Measurements from ENCODE around the gene CLEC2D. TPM values are rescaled to one million over a fixed set of nuclear protein-coding genes. Genes with fewer than 3 reads are reported as not detected.
"Not testable (repeated sequence)": the region's sequence is repeated elsewhere in the genome, so short reads cannot be mapped to it uniquely, and the experiment has no call there.

Gene CLEC2D
- total RNA-seq, 4 donors from 2014 or later = 1.6 to 11.8 (median 4.3) TPM

DNA sequence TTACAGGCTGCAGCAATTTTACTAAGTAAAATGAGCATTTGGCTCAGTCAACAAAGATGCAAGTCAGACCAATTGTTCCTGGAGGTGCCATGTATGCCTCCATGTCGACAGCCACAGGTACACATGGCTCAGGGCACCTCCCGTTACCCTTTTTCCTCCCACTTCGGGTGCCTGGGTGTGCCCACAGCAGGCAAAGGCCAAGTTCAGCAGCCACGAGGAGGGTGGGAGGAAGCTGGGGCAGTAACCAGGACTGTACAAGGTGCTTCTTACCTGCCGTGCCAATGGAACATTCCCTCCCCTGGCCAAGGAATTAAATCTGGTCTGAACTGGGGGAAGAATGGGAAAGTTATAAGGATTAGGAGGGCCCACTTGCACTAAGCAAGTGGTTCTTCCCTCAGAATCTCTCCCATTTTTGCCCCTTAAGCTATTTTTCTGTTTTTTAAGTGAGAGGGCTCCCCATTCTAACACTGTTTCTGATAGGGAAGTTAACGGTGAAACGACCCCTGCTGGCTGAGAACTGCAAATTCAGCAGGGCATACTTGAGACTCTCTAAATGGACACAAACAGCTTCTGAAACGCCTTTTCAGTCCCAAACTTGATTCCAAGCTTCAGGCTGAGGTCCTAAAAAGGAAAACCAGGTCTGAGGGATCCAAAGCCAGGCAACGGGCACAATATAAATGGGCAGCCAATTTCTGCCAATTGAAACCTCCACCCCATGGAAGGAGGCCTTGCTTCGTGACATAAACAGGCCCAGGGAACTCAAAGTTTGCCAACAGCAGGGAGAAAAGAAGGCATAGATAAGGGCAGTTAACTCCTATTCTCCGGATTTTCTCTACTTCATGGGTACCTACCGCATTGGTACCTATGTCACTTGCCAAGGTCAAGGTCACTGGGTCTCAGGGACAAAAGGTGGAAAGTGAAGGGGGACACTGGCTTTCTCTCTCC lies 38.6 kb downstream of the CLEC2D start:
- no peaks in the 10 kb centered on the region for H3K9me3 ChIP-seq
- peak overlapping the region in 2 of 4 donors; percentile 15 to 33 for H3K27ac ChIP-seq
- no peaks in the 10 kb centered on the region for H3K36me3 ChIP-seq
- peaks cover 0 to 12% (median 0%) of the 10 kb centered on the region in 3 donors for H3K4me1 ChIP-seq
- H3K27me3 ChIP-seq = no peaks in the 10 kb centered on the region
- no peak overlapping the region for H3K4me3 ChIP-seq
- intact Hi-C loops (cut with DNase I) = loop anchor here (5.0 kb wide), 1 partner anchor 71 kb away; no protein-coding TSS in a partner anchor
- no peak for DNase-seq
- TF ChIP-seq POLR2A (IDR thresholded peaks at IDR 0.05) = no peak
- TF ChIP-seq, protein P1, sequence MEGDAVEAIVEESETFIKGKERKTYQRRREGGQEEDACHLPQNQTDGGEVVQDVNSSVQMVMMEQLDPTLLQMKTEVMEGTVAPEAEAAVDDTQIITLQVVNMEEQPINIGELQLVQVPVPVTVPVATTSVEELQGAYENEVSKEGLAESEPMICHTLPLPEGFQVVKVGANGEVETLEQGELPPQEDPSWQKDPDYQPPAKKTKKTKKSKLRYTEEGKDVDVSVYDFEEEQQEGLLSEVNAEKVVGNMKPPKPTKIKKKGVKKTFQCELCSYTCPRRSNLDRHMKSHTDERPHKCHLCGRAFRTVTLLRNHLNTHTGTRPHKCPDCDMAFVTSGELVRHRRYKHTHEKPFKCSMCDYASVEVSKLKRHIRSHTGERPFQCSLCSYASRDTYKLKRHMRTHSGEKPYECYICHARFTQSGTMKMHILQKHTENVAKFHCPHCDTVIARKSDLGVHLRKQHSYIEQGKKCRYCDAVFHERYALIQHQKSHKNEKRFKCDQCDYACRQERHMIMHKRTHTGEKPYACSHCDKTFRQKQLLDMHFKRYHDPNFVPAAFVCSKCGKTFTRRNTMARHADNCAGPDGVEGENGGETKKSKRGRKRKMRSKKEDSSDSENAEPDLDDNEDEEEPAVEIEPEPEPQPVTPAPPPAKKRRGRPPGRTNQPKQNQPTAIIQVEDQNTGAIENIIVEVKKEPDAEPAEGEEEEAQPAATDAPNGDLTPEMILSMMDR (IDR thresholded peaks at IDR 0.05) = peak; percentile 74 to 85 (median 80)
- WGBS, 2 donors = 44 to 53% methylated on average over 12 of the region's 12 CpGs

DNA sequence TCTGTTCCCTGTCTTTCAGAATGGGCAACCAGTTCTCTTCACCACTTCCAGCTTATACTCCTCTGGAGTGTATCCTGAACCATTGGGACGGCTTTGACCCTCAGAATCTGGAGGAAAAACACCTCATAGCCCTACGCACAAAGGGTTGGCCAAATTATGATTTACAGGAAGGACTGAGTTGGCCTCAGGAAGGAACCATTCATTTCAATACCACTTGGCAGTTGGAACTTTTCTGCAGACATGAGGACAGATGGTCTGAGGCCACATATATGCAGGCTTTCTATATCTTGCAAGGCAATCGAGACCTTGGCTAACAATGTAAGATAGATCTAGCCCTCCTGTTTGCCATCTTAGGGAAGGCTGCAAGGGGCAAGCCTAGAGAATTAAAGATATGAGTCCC lies 39.3 kb downstream of the CLEC2D start:
- Histone ChIP-seq H3K27me3 (no peaks in the 10 kb centered on the region), H3K4me3 (no peak overlapping the region), H3K36me3 (no peaks in the 10 kb centered on the region), H3K4me1 (peaks cover 0 to 12% (median 0%) of the 10 kb centered on the region in 3 donors), H3K9me3 (no peaks in the 10 kb centered on the region), H3K27ac (no peak overlapping the region)
- TF ChIP-seq POLR2A (IDR thresholded peaks at IDR 0.05) = no peak
- TF ChIP-seq, protein P1 (IDR thresholded peaks at IDR 0.05) = no peak
- 85 to 91% methylated on average over 3 of the region's 3 CpGs for WGBS, 2 donors
- no peak for DNase-seq
- intact Hi-C loops (cut with DNase I) = loop anchor here (5.0 kb wide), 1 partner anchor 72 kb away; no protein-coding TSS in a partner anchor

DNA sequence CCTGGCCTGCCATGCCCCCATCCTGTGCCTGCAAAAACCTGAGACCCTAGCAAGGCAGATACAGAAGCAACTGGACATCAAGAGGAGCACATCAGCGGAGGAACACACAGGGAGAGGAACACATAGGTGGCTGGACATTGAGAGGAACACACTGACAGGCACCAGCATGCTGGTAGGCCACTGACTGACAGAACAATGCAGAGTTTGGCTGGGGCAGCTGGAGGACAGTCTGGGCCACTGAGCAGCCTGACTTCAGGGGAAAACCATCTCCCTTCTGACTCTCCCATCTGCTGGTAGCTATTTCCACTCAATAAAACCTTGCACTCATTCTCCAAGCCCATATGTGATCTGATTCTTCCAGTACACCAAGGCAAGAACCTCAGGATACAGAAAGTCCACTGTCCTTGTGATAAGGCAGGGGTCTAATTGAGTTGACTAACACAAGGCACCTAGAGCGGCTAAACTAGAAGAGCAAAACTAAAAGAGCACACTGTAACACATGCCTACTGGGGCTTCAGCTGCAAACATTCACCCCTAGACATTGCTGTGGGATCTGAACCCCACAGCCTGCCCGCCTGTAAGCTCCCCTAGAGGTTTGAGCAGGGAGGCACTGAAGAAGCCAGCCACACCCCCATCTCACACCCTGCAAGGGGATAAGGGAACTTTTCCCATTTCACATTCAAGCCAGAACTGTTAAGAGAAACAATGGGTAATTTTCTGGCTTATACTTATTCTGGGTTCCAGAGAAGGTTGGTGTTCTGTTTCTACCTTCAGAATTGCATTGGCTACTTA lies 41.3 kb downstream of the CLEC2D start:
- no peak overlapping the region for H3K27ac ChIP-seq
- H3K27me3 ChIP-seq = no peaks in the 10 kb centered on the region
- no peak overlapping the region for H3K4me3 ChIP-seq
- H3K9me3 ChIP-seq = no peaks in the 10 kb centered on the region
- 81 to 100% methylated on average over 1 to 3 of the region's 3 CpGs for WGBS, 2 donors
- H3K36me3 ChIP-seq = no peaks in the 10 kb centered on the region
- DNase-seq = no peak
- H3K4me1 ChIP-seq = peaks cover 0 to 12% (median 0%) of the 10 kb centered on the region in 3 donors
- TF ChIP-seq, protein P1 (IDR thresholded peaks at IDR 0.05) = no peak
- TF ChIP-seq POLR2A (IDR thresholded peaks at IDR 0.05) = no peak
- intact Hi-C loops (cut with DNase I) = no loop called here

DNA sequence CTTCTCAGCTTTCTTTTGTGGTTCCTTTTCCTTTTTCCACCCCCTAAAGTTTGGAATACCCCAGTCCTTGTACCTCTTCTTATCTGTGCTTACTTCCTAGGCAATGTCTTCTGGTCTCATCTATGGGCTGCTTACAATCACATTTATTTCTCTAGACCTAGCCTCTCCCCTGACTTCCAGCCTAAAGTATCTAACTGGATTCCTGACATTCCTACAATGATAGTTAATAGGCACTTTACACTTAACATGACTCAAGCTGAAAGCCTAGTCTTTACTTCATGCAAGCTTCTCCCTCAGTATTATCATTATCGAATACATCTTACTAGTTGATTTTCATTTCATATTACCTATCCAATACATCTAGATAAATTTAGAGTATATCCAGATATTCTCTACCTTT lies 42.2 kb downstream of the CLEC2D start:
- WGBS, 2 donors = 78 to 100% methylated on average over 1 of the region's 1 CpG
- TF ChIP-seq, protein P1 (IDR thresholded peaks at IDR 0.05) = no peak
- no peak for TF ChIP-seq POLR2A (IDR thresholded peaks at IDR 0.05)
- Histone ChIP-seq H3K4me3 (no peak overlapping the region), H3K27me3 (no peaks in the 10 kb centered on the region), H3K4me1 (peaks cover 0 to 12% (median 0%) of the 10 kb centered on the region in 3 donors), H3K27ac (no peak overlapping the region), H3K9me3 (no peaks in the 10 kb centered on the region), H3K36me3 (no peaks in the 10 kb centered on the region)
- intact Hi-C loops (cut with DNase I) = no loop called here
- DNase-seq = no peak

DNA sequence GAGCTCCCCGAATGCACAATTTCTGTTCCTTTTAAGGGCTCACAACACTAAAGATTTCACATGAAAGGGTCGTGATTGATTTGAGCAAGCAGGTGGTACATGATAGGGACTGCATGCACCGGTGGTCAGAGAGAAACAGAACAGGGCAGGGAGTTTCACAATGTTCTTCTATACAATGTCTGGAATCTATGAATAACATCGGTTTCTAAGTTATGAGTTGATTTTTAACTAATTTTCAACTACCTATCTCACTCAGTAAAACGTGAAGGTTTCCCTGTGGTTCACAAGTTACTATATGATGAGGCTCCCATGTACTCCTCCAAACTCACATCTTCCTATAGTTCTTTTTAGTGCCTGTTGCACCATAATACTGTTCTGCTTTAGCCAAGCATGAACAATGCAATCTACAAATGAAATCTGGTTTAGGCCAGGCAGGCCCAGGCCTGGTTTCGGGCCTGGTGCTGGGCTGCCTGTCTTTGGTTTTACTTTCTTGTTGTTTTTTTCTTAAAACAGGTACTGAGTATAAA lies 43.6 kb downstream of the CLEC2D start:
- H3K4me3 ChIP-seq; intact Hi-C loops (cut with DNase I); H3K4me1 ChIP-seq; H3K27ac ChIP-seq; H3K27me3 ChIP-seq; H3K9me3 ChIP-seq; H3K36me3 ChIP-seq; DNase-seq: not testable (repeated sequence)
- WGBS, 2 donors = 74 to 81% methylated on average over 6 of the region's 6 CpGs
